HCT116 (cell line): Measurements from ENCODE around the gene TYROBP. TPM values are rescaled to one million over a fixed set of nuclear protein-coding genes. Genes with fewer than 3 reads are reported as not detected.

Source experiments
- ATAC-seq: fragments of 200-7000 bp; cut with Tn5 transposase; 2 replicates; pipeline ENCODE4 v1.9.1; 2020; ENCODE audit warnings: mild to moderate bottlenecking, moderate library complexity
- BruUV-seq: library from RNA; stranded (reverse); fragments of 400-500 nt; replicated peaks from 2 replicates; lab custom pipeline; 2021; lab: Mats Ljungman, UMichigan
- CTCF ChIA-PET: fragments of 300-600 bp; sonication (Branson Sonifier 250); formaldehyde crosslinking; loops from one replicate; lab custom pipeline; 2021; ENCODE audit warnings: antibody characterized with exemption; lab: Charles Lee
- POLR2A ChIA-PET: fragments of 300-600, 350-600 bp; sonication (Branson Sonifier 250); formaldehyde crosslinking; loops from one replicate; lab custom pipeline; 2021; ENCODE audit warnings: antibody characterized with exemption; lab: Charles Lee
- RAD21 ChIA-PET, 2 experiments: fragments of 300-600 bp; sonication (Branson Sonifier 250); formaldehyde crosslinking; loops; one replicate each; lab custom pipeline; 2023; ENCODE audit warnings: low total read pairs in 2 of 2; ENCODE audit not compliant: uncharacterized antibody in 2 of 2, unreplicated experiment in 2 of 2, low non-redundant PET in 1 of 2; lab: Charles Lee
- DNase-seq: peaks from one replicate; pipeline ENCODE4 v3.0.0-alpha.2; 2010; ENCODE audit warnings: low read depth, low spot score
- H2AFZ ChIP-seq: fragments of 200-600 bp; shearing (Covaris generic), sonication (generic); 2 replicates; pipeline ENCODE4 v1.6.1; 2017; ENCODE audit warnings: low read depth, mixed run types, mixed read lengths, antibody characterized with exemption, low read length; ENCODE audit not compliant: poor library complexity, severe bottlenecking
- H3K27ac ChIP-seq: 2 replicates; pipeline ENCODE4 v1.5.1; 2012; ENCODE audit warnings: low read depth, low read length
- H3K27me3 ChIP-seq: fragments of 200-600 bp; sonication (generic); 2 replicates; pipeline ENCODE4 v1.6.1; 2016; ENCODE audit warnings: mixed run types, low read length, mixed read lengths; ENCODE audit not compliant: insufficient read depth
- H3K36me3 ChIP-seq, 2 experiments: fragments of 200-500 bp in 1 of 2; fragments of 200-600 bp in 1 of 2; sonication (Bioruptor generic) in 1 of 2; sonication (generic) in 1 of 2; 2 replicates each; pipeline versions ENCODE4 v1.5.1 to v1.6.1; 2014 to 2016; ENCODE audit warnings: low read length in 2 of 2, inconsistent platforms in 1 of 2, mixed read lengths in 1 of 2, mixed run types in 1 of 2; ENCODE audit not compliant: insufficient read depth in 2 of 2, control insufficient read depth in 1 of 2
- H3K4me1 ChIP-seq, 2 experiments: fragments of 200-600 bp in 1 of 2; sonication (generic) in 1 of 2; 2 replicates each; pipeline versions ENCODE4 v1.5.1 to v1.6.1; 2012 to 2017; ENCODE audit warnings: low read length in 2 of 2, inconsistent platforms in 1 of 2, mild to moderate bottlenecking in 1 of 2, mixed read lengths in 1 of 2, mixed run types in 1 of 2, moderate library complexity in 1 of 2; ENCODE audit not compliant: insufficient read depth in 2 of 2, control insufficient read depth in 1 of 2
- H3K4me2 ChIP-seq: fragments of 200-600 bp; sonication (generic); 2 replicates; pipeline ENCODE4 v1.6.1; 2017; ENCODE audit warnings: mixed run types, low read length, mixed read lengths
- H3K4me3 ChIP-seq, 2 experiments: fragments of 200-600 bp in 1 of 2; sonication (generic) in 1 of 2; replicated peaks in 1 of 2; 2 replicates each; pipeline ENCODE4 v1.5.1; 2011 to 2016; ENCODE audit warnings: low read length in 2 of 2, control low read depth in 1 of 2, low read depth in 1 of 2, mild to moderate bottlenecking in 1 of 2, mixed read lengths in 1 of 2, mixed run types in 1 of 2
- H3K79me2 ChIP-seq: fragments of 200-600 bp; sonication (generic); 2 replicates; pipeline ENCODE4 v1.6.1; 2017; ENCODE audit warnings: mild to moderate bottlenecking, mixed run types, low read length, moderate library complexity, mixed read lengths; ENCODE audit not compliant: insufficient read depth
- H3K9ac ChIP-seq: fragments of 200-600 bp; sonication (generic); 2 replicates; pipeline ENCODE4 v1.6.1; 2016; ENCODE audit warnings: low read length, mixed read lengths
- H3K9me2 ChIP-seq: fragments of 200-600 bp; sonication (generic), shearing (Covaris generic); 2 replicates; pipeline ENCODE4 v1.6.1; 2017; ENCODE audit warnings: mixed run types, mild to moderate bottlenecking, moderate library complexity; ENCODE audit not compliant: insufficient read depth
- H3K9me3 ChIP-seq, 2 experiments: fragments of 200-500 bp in 1 of 2; fragments of 200-600 bp in 1 of 2; sonication (Bioruptor generic) in 1 of 2; sonication (generic) in 1 of 2; 2 replicates each; pipeline ENCODE4 v1.6.1; 2014 to 2017; ENCODE audit warnings: low read length in 2 of 2, mixed read lengths in 2 of 2, inconsistent platforms in 1 of 2, low read depth in 1 of 2, mild to moderate bottlenecking in 1 of 2, mixed run types in 1 of 2, moderate library complexity in 1 of 2; ENCODE audit not compliant: control insufficient read depth in 1 of 2, insufficient read depth in 1 of 2
- H4K20me1 ChIP-seq: fragments of 200-600 bp; sonication (generic), shearing (Covaris generic); 2 replicates; pipeline ENCODE4 v1.6.1; 2017; ENCODE audit warnings: mixed run types, mild to moderate bottlenecking, moderate library complexity; ENCODE audit not compliant: insufficient read depth
- CEBPB ChIP-seq: IDR thresholded peaks from 2 replicates; pipeline ENCODE4 v1.6.1; 2012; ENCODE audit warnings: low read depth
- EGR1 ChIP-seq: IDR thresholded peaks from 2 replicates; pipeline ENCODE4 v1.6.1; 2012; ENCODE audit warnings: low read depth
- ELF1 ChIP-seq: IDR thresholded peaks from 2 replicates; pipeline ENCODE4 v1.6.1; 2012; ENCODE audit warnings: low read depth, borderline replicate concordance
- EZH2 ChIP-seq: fragments of 200-600 bp; sonication (generic); IDR thresholded peaks from 2 replicates; pipeline ENCODE4 v1.6.1; 2017; ENCODE audit warnings: antibody characterized with exemption, mixed run types
- FOSL1 ChIP-seq: IDR thresholded peaks from 2 replicates; pipeline ENCODE4 v1.6.1; 2012; ENCODE audit warnings: low read depth
- JUND ChIP-seq: IDR thresholded peaks from 2 replicates; pipeline ENCODE4 v1.6.1; 2012
- POLR2A ChIP-seq: IDR thresholded peaks from 2 replicates; pipeline ENCODE4 v1.7.0; 2011; ENCODE audit warnings: borderline replicate concordance; ENCODE audit not compliant: insufficient read depth, insufficient read length; ENCODE audit errors: extremely low read depth
- SIN3A ChIP-seq: IDR thresholded peaks from 2 replicates; pipeline ENCODE4 v1.6.1; 2012; ENCODE audit warnings: low read depth
- SRF ChIP-seq: IDR thresholded peaks from 2 replicates; pipeline ENCODE4 v1.6.1; 2012; ENCODE audit warnings: low read depth
- YY1 ChIP-seq: IDR thresholded peaks from 2 replicates; pipeline ENCODE4 v1.6.1; 2011; ENCODE audit warnings: low read length, low read depth, moderate library complexity, mild to moderate bottlenecking; ENCODE audit not compliant: insufficient replicate concordance; ENCODE audit errors: extremely low read depth
- ZFX ChIP-seq: fragments of 450-650 bp; IDR thresholded peaks from 2 replicates; pipeline ENCODE4 v1.6.1; 2017
- ZNF274 ChIP-seq: fragments of 200-500 bp; sonication (Bioruptor generic); IDR thresholded peaks from 2 replicates; pipeline ENCODE4 v1.6.1; 2014; ENCODE audit warnings: mild to moderate bottlenecking, low read depth, low read length, inconsistent platforms
- intact Hi-C: fragments of 100-400 bp; cut with micrococcal nuclease; formaldehyde crosslinking; loops from 2 replicates; pipeline ENCODE4 v1.10.0; 2022
- total RNA-seq: library from RNA; stranded (reverse); gene quantifications from one replicate; pipeline ENCODE4 v1.2.1, GENCODE V29; 2021; ENCODE audit not compliant: unreplicated experiment
- TF ChIP-seq, protein P1 (sequence below), 3 experiments: fragments of 200-600 bp in 1 of 3; sonication (generic) in 1 of 3; IDR thresholded peaks in 2 of 3; conservative IDR thresholded peaks in 1 of 3; 2 replicates each; pipeline ENCODE4 v1.5.1; 2012 to 2017; ENCODE audit warnings: low read depth in 2 of 3, low read length in 2 of 3, antibody characterized with exemption in 1 of 3, borderline replicate concordance in 1 of 3, control low read depth in 1 of 3, mild to moderate bottlenecking in 1 of 3, mixed read lengths in 1 of 3, mixed run types in 1 of 3, moderate library complexity in 1 of 3; ENCODE audit not compliant: insufficient read depth in 1 of 3
- TF ChIP-seq, protein P2 (sequence below): IDR thresholded peaks from 2 replicates; pipeline ENCODE4 v1.6.1; 2012
- TF ChIP-seq, protein P3 (sequence below): IDR thresholded peaks from 2 replicates; pipeline ENCODE4 v1.6.1; 2012; ENCODE audit warnings: low read depth

Gene TYROBP
- total RNA-seq, 1 experiment from 2014 or later = 0.49 TPM

DNA sequence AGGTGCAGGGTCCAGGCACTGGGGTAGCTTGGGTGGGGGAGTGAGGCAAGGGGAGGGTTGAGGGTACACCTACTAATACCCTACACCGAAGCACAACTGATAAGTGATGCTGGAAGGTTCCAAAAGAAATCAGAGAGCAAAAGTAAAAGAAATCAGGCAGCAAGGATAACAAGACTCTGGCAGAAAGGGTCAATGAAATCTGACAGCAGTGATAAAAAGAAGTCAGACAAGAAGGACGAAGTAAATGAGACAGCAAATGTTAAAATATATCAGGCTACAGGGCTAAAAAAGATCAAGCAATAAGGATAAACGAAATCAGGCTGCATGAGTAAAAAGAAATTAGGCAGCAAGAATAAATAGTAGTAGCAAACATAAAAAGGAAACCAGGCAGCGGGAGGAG, 32.7 kb upstream of the TYROBP start:
- Histone ChIP-seq H3K79me2 (peaks cover 20% of the 10 kb centered on the region), H3K4me3 (no peak overlapping the region), H2AFZ (no peak overlapping the region), H3K9me3 (no peaks in the 10 kb centered on the region), H3K27ac (no peak overlapping the region), H3K36me3 (no peaks in the 10 kb centered on the region; a peak in 2 of 4 replicates), H3K27me3 (no peaks in the 10 kb centered on the region), H3K9me2 (no peaks in the 10 kb centered on the region), H3K4me1 (peaks cover 11 to 15% of the 10 kb centered on the region in 2 experiments; a peak in 3 of 4 replicates), H3K9ac (no peak overlapping the region), H4K20me1 (no peaks in the 10 kb centered on the region), H3K4me2 (no peak overlapping the region)
- ChIA-PET POLR2A (interaction anchor here (0.6 kb wide), 1 partner anchor 430 kb away, joined by 3 read pairs; no protein-coding TSS in a partner anchor), CTCF (no interaction called here)
- intact Hi-C loops = no loop called here
- ATAC-seq = no peak
- TF ChIP-seq EZH2 (no peak), EGR1 (no peak), ZFX (no peak), POLR2A (no peak), SRF (no peak), FOSL1 (no peak), SIN3A (no peak), CEBPB (no peak), JUND (no peak), YY1 (no peak), ELF1 (no peak), ZNF274 (no peak)
- TF ChIP-seq, protein P1, sequence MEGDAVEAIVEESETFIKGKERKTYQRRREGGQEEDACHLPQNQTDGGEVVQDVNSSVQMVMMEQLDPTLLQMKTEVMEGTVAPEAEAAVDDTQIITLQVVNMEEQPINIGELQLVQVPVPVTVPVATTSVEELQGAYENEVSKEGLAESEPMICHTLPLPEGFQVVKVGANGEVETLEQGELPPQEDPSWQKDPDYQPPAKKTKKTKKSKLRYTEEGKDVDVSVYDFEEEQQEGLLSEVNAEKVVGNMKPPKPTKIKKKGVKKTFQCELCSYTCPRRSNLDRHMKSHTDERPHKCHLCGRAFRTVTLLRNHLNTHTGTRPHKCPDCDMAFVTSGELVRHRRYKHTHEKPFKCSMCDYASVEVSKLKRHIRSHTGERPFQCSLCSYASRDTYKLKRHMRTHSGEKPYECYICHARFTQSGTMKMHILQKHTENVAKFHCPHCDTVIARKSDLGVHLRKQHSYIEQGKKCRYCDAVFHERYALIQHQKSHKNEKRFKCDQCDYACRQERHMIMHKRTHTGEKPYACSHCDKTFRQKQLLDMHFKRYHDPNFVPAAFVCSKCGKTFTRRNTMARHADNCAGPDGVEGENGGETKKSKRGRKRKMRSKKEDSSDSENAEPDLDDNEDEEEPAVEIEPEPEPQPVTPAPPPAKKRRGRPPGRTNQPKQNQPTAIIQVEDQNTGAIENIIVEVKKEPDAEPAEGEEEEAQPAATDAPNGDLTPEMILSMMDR (IDR thresholded peaks at IDR 0.05 in 2 of 3, conservative IDR thresholded peaks at IDR 0.05 in 1 of 3; ENCODE audit: borderline replicate concordance in 1 of 3, insufficient read depth in 1 of 3, low read depth in 2 of 3, low read length in 2 of 3) = no peak
- TF ChIP-seq, protein P2, sequence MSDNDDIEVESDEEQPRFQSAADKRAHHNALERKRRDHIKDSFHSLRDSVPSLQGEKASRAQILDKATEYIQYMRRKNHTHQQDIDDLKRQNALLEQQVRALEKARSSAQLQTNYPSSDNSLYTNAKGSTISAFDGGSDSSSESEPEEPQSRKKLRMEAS = no peak
- TF ChIP-seq, protein P3, sequence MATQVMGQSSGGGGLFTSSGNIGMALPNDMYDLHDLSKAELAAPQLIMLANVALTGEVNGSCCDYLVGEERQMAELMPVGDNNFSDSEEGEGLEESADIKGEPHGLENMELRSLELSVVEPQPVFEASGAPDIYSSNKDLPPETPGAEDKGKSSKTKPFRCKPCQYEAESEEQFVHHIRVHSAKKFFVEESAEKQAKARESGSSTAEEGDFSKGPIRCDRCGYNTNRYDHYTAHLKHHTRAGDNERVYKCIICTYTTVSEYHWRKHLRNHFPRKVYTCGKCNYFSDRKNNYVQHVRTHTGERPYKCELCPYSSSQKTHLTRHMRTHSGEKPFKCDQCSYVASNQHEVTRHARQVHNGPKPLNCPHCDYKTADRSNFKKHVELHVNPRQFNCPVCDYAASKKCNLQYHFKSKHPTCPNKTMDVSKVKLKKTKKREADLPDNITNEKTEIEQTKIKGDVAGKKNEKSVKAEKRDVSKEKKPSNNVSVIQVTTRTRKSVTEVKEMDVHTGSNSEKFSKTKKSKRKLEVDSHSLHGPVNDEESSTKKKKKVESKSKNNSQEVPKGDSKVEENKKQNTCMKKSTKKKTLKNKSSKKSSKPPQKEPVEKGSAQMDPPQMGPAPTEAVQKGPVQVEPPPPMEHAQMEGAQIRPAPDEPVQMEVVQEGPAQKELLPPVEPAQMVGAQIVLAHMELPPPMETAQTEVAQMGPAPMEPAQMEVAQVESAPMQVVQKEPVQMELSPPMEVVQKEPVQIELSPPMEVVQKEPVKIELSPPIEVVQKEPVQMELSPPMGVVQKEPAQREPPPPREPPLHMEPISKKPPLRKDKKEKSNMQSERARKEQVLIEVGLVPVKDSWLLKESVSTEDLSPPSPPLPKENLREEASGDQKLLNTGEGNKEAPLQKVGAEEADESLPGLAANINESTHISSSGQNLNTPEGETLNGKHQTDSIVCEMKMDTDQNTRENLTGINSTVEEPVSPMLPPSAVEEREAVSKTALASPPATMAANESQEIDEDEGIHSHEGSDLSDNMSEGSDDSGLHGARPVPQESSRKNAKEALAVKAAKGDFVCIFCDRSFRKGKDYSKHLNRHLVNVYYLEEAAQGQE = no peak
- TF ChIP-seq, all 23 proteins: peak for 0
- no peak for DNase-seq
- no TSS peak for BruUV-seq
- RAD21 ChIA-PET = no interaction called here
